H1 (cell line): ENCODE results near the gene MMP24OS. TPM values are rescaled to one million over a fixed set of nuclear protein-coding genes. Genes with fewer than 3 reads are reported as not detected.

ENCODE experiments used
- RNF2 ChIP-seq: fragments of 200-900, 300-1000 bp; sonication (generic); IDR thresholded peaks from 2 replicates; pipeline ENCODE4 v1.7.1; 2016; ENCODE audit warnings: borderline replicate concordance, low read depth, mild to moderate bottlenecking, antibody characterized with exemption, low read length; ENCODE audit not compliant: poor library complexity, severe bottlenecking; ENCODE audit errors: missing control alignments
- SAP30 ChIP-seq: fragments of 300-600 bp; sonication (generic); IDR thresholded peaks from 2 replicates; pipeline ENCODE4 v1.7.1; 2012; ENCODE audit warnings: low read length, moderate library complexity, mild to moderate bottlenecking, inconsistent platforms; ENCODE audit not compliant: insufficient read depth, insufficient replicate concordance
- polyA plus RNA-seq, 7 experiments: library from polyadenylated mRNA; depleted of rRNA in 3 of 7; stranded (reverse) in 5 of 7; unstranded in 2 of 7; fragments of >200 nt in 5 of 7; fragments of 200-250 nt in 2 of 7; gene quantifications; 1 replicate in 5 of 7; 2 replicates in 1 of 7; 4 replicates in 1 of 7; pipeline versions ENCODE4 v1.2.1 to v1.2.3, GENCODE V29; 2011 to 2013; ENCODE audit warnings: missing spikeins in 2 of 7, mixed read lengths in 2 of 7
- total RNA-seq: library from RNA; stranded (reverse); fragmentation: NEBNext Ultra II Directional; extraction: Animal tissue kit (Norgen Biotek cat#: 25700); gene quantifications from 2 replicates; pipeline ENCODE4 v1.2.1, GENCODE V29; 2021

The MMP24OS gene
- total and polyA plus RNA-seq, 2 of the 8 experiments (the other 6 are each of a cell fraction or from before 2014, with no cell fraction given), result 19.0 to 21.3 TPM

DNA sequence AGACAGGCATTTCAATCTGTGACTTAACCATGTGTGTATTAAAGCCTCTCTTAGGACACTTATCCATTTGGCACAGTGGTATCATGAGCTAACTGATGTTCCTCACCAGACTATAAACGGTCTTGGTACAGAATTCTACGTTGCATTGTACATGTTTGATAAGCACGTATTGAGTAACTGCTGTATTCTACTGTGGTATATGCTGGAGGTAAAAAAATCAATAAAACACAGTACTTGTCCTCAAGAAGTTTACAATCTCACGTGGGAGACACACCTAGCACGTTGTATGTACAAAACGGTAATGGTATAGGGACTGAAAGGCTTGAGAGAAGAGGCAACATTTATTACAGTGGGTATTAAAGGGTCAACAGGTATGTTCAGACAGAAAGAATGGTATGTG is 47.5 kb upstream of the MMP24OS start (continued):
- TF ChIP-seq SAP30 (no peak), RNF2 (no peak)
